ENCODE data around the gene GABBR2. TPM values are rescaled to one million over a fixed set of nuclear protein-coding genes. Genes with fewer than 3 reads are reported as not detected.

The GABBR2 gene
- polyA plus RNA-seq, 1 of the 3 experiments (the other 2 are of a cell fraction): not detected

- Histone ChIP-seq H3K4me1 (ENCODE audit: control insufficient read depth in 1 of 2, insufficient read depth in 2 of 2, low read depth in 1 of 2, low read length in 1 of 2) (peaks cover 0 to 4% of the 10 kb centered on the region in 2 experiments; a peak in 1 of 4 replicates), H3K9me3 (no peaks in the 10 kb centered on the region), H3K4me2 (no peak overlapping the region), H3K36me3 (replicated peaks in 1 of 2; ENCODE audit: control insufficient read depth in 1 of 2, insufficient read depth in 2 of 2, low read length in 1 of 2) (no peaks in the 10 kb centered on the region), H3K4me3 (ENCODE audit: low read depth in 2 of 2, low read length in 1 of 2) (no peak overlapping the region), H3K79me2 (ENCODE audit: insufficient read depth) (no peaks in the 10 kb centered on the region), H4K20me1 (ENCODE audit: insufficient read depth) (no peaks in the 10 kb centered on the region), H2AFZ (ENCODE audit: low read depth) (no peak overlapping the region), H3K27ac (ENCODE audit: low read depth in 2 of 2, low read length in 1 of 2) (no peak overlapping the region), H3K27me3 (ENCODE audit: insufficient read depth) (no peaks in the 10 kb centered on the region), H3K9me2 (no peaks in the 10 kb centered on the region), H3F3A (replicated peaks; ENCODE audit: insufficient read depth) (no peaks in the 10 kb centered on the region), H3K9ac (no peak overlapping the region)
- TF ChIP-seq FOXJ3 (CRISPR knock-in tag; IDR thresholded peaks at IDR 0.05) (no peak), TAF1 (IDR thresholded peaks at IDR 0.05; ENCODE audit: borderline replicate concordance, low read depth, low read length) (no peak), RFX5 (IDR thresholded peaks at IDR 0.05; ENCODE audit: low read length) (no peak), EP300 (IDR thresholded peaks at IDR 0.05; ENCODE audit: borderline replicate concordance in 1 of 2, low read depth in 1 of 2, low read length in 1 of 2) (no peak), YY1 (IDR thresholded peaks at IDR 0.05; ENCODE audit: low read depth) (no peak), EZH2phosphoT487 (IDR thresholded peaks at IDR 0.05; ENCODE audit: borderline replicate concordance, low read depth) (no peak), GATA2 (CRISPR knock-in tag; IDR thresholded peaks at IDR 0.05) (no peak), RAD21 (IDR thresholded peaks at IDR 0.05; ENCODE audit: low read length) (no peak), SMC3 (IDR thresholded peaks at IDR 0.05; ENCODE audit: low read depth, low read length) (no peak), FOSL2 (IDR thresholded peaks at IDR 0.05; ENCODE audit: borderline replicate concordance, low read depth) (no peak), NRF1 (IDR thresholded peaks at IDR 0.05; ENCODE audit: low read depth, low read length) (no peak), CHD2 (IDR thresholded peaks at IDR 0.05; ENCODE audit: low read length, partially characterized antibody) (no peak), SIN3A (IDR thresholded peaks at IDR 0.05; ENCODE audit: borderline replicate concordance, low read depth, low read length) (no peak), TCF12 (IDR thresholded peaks at IDR 0.05) (no peak), JUND (IDR thresholded peaks at IDR 0.05) (no peak)
- TF ChIP-seq, protein P1, sequence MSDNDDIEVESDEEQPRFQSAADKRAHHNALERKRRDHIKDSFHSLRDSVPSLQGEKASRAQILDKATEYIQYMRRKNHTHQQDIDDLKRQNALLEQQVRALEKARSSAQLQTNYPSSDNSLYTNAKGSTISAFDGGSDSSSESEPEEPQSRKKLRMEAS (IDR thresholded peaks at IDR 0.05; ENCODE audit: low read depth): no peak
- TF ChIP-seq, protein P2, sequence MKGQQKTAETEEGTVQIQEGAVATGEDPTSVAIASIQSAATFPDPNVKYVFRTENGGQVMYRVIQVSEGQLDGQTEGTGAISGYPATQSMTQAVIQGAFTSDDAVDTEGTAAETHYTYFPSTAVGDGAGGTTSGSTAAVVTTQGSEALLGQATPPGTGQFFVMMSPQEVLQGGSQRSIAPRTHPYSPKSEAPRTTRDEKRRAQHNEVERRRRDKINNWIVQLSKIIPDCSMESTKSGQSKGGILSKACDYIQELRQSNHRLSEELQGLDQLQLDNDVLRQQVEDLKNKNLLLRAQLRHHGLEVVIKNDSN (IDR thresholded peaks at IDR 0.05; ENCODE audit: borderline replicate concordance, low read depth): no peak
- TF ChIP-seq, protein P3, sequence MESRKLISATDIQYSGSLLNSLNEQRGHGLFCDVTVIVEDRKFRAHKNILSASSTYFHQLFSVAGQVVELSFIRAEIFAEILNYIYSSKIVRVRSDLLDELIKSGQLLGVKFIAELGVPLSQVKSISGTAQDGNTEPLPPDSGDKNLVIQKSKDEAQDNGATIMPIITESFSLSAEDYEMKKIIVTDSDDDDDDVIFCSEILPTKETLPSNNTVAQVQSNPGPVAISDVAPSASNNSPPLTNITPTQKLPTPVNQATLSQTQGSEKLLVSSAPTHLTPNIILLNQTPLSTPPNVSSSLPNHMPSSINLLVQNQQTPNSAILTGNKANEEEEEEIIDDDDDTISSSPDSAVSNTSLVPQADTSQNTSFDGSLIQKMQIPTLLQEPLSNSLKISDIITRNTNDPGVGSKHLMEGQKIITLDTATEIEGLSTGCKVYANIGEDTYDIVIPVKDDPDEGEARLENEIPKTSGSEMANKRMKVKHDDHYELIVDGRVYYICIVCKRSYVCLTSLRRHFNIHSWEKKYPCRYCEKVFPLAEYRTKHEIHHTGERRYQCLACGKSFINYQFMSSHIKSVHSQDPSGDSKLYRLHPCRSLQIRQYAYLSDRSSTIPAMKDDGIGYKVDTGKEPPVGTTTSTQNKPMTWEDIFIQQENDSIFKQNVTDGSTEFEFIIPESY (IDR thresholded peaks at IDR 0.05; ENCODE audit: borderline replicate concordance, low read depth): no peak
- no peak for DNase-seq
- ChIA-PET POLR2A (no interaction called here), CTCF (no interaction called here)
- WGBS (ENCODE audit: low lambda C conversion rate): 59% methylated on average over 9 of the region's 9 CpGs
Observed at GRCh38 chr9:98368366-98369065, 340.2 kb downstream of the GABBR2 start.
